HCT116 (cell line): Measurements from ENCODE around the gene CGB1. TPM values are rescaled to one million over a fixed set of nuclear protein-coding genes. Genes with fewer than 3 reads are reported as not detected.

ENCODE experiments used
- ATAC-seq: fragments of 200-7000 bp; cut with Tn5 transposase; 2 replicates; pipeline ENCODE4 v1.9.1; 2020; ENCODE audit warnings: mild to moderate bottlenecking, moderate library complexity
- BruUV-seq: library from RNA; stranded (reverse); fragments of 400-500 nt; replicated peaks from 2 replicates; lab custom pipeline; 2021; lab: Mats Ljungman, UMichigan
- CTCF ChIA-PET: fragments of 300-600 bp; sonication (Branson Sonifier 250); formaldehyde crosslinking; loops from one replicate; lab custom pipeline; 2021; ENCODE audit warnings: antibody characterized with exemption; lab: Charles Lee
- POLR2A ChIA-PET: fragments of 300-600, 350-600 bp; sonication (Branson Sonifier 250); formaldehyde crosslinking; loops from one replicate; lab custom pipeline; 2021; ENCODE audit warnings: antibody characterized with exemption; lab: Charles Lee
- RAD21 ChIA-PET, 2 experiments: fragments of 300-600 bp; sonication (Branson Sonifier 250); formaldehyde crosslinking; loops; one replicate each; lab custom pipeline; 2023; ENCODE audit warnings: low total read pairs in 2 of 2; ENCODE audit not compliant: uncharacterized antibody in 2 of 2, unreplicated experiment in 2 of 2, low non-redundant PET in 1 of 2; lab: Charles Lee
- DNase-seq: peaks from one replicate; pipeline ENCODE4 v3.0.0-alpha.2; 2010; ENCODE audit warnings: low read depth, low spot score
- H2AFZ ChIP-seq: fragments of 200-600 bp; shearing (Covaris generic), sonication (generic); 2 replicates; pipeline ENCODE4 v1.6.1; 2017; ENCODE audit warnings: low read depth, mixed run types, mixed read lengths, antibody characterized with exemption, low read length; ENCODE audit not compliant: poor library complexity, severe bottlenecking
- H3K27ac ChIP-seq: 2 replicates; pipeline ENCODE4 v1.5.1; 2012; ENCODE audit warnings: low read depth, low read length
- H3K27me3 ChIP-seq: fragments of 200-600 bp; sonication (generic); 2 replicates; pipeline ENCODE4 v1.6.1; 2016; ENCODE audit warnings: mixed run types, low read length, mixed read lengths; ENCODE audit not compliant: insufficient read depth
- H3K36me3 ChIP-seq, 2 experiments: fragments of 200-500 bp in 1 of 2; fragments of 200-600 bp in 1 of 2; sonication (Bioruptor generic) in 1 of 2; sonication (generic) in 1 of 2; 2 replicates each; pipeline versions ENCODE4 v1.5.1 to v1.6.1; 2014 to 2016; ENCODE audit warnings: low read length in 2 of 2, inconsistent platforms in 1 of 2, mixed read lengths in 1 of 2, mixed run types in 1 of 2; ENCODE audit not compliant: insufficient read depth in 2 of 2, control insufficient read depth in 1 of 2
- H3K4me1 ChIP-seq, 2 experiments: fragments of 200-600 bp in 1 of 2; sonication (generic) in 1 of 2; 2 replicates each; pipeline versions ENCODE4 v1.5.1 to v1.6.1; 2012 to 2017; ENCODE audit warnings: low read length in 2 of 2, inconsistent platforms in 1 of 2, mild to moderate bottlenecking in 1 of 2, mixed read lengths in 1 of 2, mixed run types in 1 of 2, moderate library complexity in 1 of 2; ENCODE audit not compliant: insufficient read depth in 2 of 2, control insufficient read depth in 1 of 2
- H3K4me2 ChIP-seq: fragments of 200-600 bp; sonication (generic); 2 replicates; pipeline ENCODE4 v1.6.1; 2017; ENCODE audit warnings: mixed run types, low read length, mixed read lengths
- H3K4me3 ChIP-seq, 2 experiments: fragments of 200-600 bp in 1 of 2; sonication (generic) in 1 of 2; replicated peaks in 1 of 2; 2 replicates each; pipeline ENCODE4 v1.5.1; 2011 to 2016; ENCODE audit warnings: low read length in 2 of 2, control low read depth in 1 of 2, low read depth in 1 of 2, mild to moderate bottlenecking in 1 of 2, mixed read lengths in 1 of 2, mixed run types in 1 of 2
- H3K79me2 ChIP-seq: fragments of 200-600 bp; sonication (generic); 2 replicates; pipeline ENCODE4 v1.6.1; 2017; ENCODE audit warnings: mild to moderate bottlenecking, mixed run types, low read length, moderate library complexity, mixed read lengths; ENCODE audit not compliant: insufficient read depth
- H3K9ac ChIP-seq: fragments of 200-600 bp; sonication (generic); 2 replicates; pipeline ENCODE4 v1.6.1; 2016; ENCODE audit warnings: low read length, mixed read lengths
- H3K9me2 ChIP-seq: fragments of 200-600 bp; sonication (generic), shearing (Covaris generic); 2 replicates; pipeline ENCODE4 v1.6.1; 2017; ENCODE audit warnings: mixed run types, mild to moderate bottlenecking, moderate library complexity; ENCODE audit not compliant: insufficient read depth
- H3K9me3 ChIP-seq, 2 experiments: fragments of 200-500 bp in 1 of 2; fragments of 200-600 bp in 1 of 2; sonication (Bioruptor generic) in 1 of 2; sonication (generic) in 1 of 2; 2 replicates each; pipeline ENCODE4 v1.6.1; 2014 to 2017; ENCODE audit warnings: low read length in 2 of 2, mixed read lengths in 2 of 2, inconsistent platforms in 1 of 2, low read depth in 1 of 2, mild to moderate bottlenecking in 1 of 2, mixed run types in 1 of 2, moderate library complexity in 1 of 2; ENCODE audit not compliant: control insufficient read depth in 1 of 2, insufficient read depth in 1 of 2
- H4K20me1 ChIP-seq: fragments of 200-600 bp; sonication (generic), shearing (Covaris generic); 2 replicates; pipeline ENCODE4 v1.6.1; 2017; ENCODE audit warnings: mixed run types, mild to moderate bottlenecking, moderate library complexity; ENCODE audit not compliant: insufficient read depth
- FOSL1 ChIP-seq: IDR thresholded peaks from 2 replicates; pipeline ENCODE4 v1.6.1; 2012; ENCODE audit warnings: low read depth
- POLR2A ChIP-seq: IDR thresholded peaks from 2 replicates; pipeline ENCODE4 v1.7.0; 2011; ENCODE audit warnings: borderline replicate concordance; ENCODE audit not compliant: insufficient read depth, insufficient read length; ENCODE audit errors: extremely low read depth
- POLR2AphosphoS5 ChIP-seq: IDR thresholded peaks from 2 replicates; pipeline ENCODE4 v1.6.1; 2011; ENCODE audit warnings: mild to moderate bottlenecking, low read depth, low read length, moderate library complexity
- intact Hi-C: fragments of 100-400 bp; cut with micrococcal nuclease; formaldehyde crosslinking; loops from 2 replicates; pipeline ENCODE4 v1.10.0; 2022
- total RNA-seq: library from RNA; stranded (reverse); gene quantifications from one replicate; pipeline ENCODE4 v1.2.1, GENCODE V29; 2021; ENCODE audit not compliant: unreplicated experiment
- TF ChIP-seq, protein P1 (sequence below): IDR thresholded peaks from 2 replicates; pipeline ENCODE4 v1.6.1; 2011; ENCODE audit warnings: mild to moderate bottlenecking, low read length, moderate library complexity; ENCODE audit not compliant: insufficient replicate concordance; ENCODE audit errors: extremely low read depth
- TF ChIP-seq, protein P2 (sequence below): IDR thresholded peaks from 2 replicates; pipeline ENCODE4 v1.6.1; 2012

The CGB1 gene
- total RNA-seq, 1 experiment from 2014 or later = 0.76 TPM

DNA sequence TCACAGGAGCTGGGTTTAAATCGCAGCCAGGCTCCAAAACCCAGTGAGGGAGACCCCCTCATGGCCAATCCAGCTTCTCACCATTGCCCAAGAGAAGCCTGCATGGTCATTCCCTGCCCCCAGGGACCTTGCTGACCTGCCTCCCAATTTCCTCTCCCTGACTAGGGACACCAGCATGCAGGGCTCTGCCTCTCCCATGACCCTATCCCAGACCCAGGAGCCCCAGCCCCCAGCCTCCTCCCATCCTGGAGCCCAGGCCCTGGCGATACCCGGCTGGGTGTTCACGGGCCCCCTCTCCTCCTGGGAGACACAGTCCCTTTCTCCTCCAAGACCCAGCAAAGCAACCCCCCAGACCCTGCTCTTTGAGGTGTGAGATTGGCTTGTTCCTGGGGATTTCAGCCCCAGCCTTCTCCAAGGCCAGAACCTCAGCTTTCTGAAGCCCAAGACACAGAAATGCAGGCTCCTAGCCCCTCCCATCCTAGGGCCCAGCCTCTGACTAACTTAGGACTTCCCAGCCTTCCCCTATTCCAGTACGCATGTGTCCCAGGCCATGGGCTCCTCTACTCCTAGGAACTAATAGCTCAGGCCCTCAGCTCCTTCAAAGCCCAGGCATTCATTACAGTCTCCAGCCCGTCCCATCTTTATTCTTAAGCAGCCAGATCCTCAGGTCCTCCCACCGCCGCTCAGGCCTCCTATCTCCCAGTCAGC lies 44.7 kb downstream of the CGB1 start:
- ChIA-PET CTCF (interaction anchor here (0.6 to 2.5 kb wide), 9 partner anchors 8 to 233 kb away, joined by 3 to 44 read pairs (median 6); partner anchors contain the start of genes BCAT2, CGB7 and LHB), POLR2A (interaction anchor here (0.7 to 3.1 kb wide), 3 partner anchors 9 to 26 kb away, joined by 4 to 17 read pairs (median 7); no protein-coding TSS in a partner anchor), RAD21 (no interaction called here)
- no TSS peak for BruUV-seq
- Histone ChIP-seq H3K4me3 (peak overlapping the region; percentile 75 to 77), H3K27ac (peak overlapping the region; percentile 75), H3K27me3 (no peaks in the 10 kb centered on the region), H3K36me3 (peaks cover 5 to 8% of the 10 kb centered on the region in 2 experiments; a peak in 1 of 4 replicates), H3K9me3 (no peaks in the 10 kb centered on the region), H4K20me1 (peaks cover 2% of the 10 kb centered on the region; the same call in 1 of the 2 replicates), H3K4me1 (peaks cover 11 to 23% of the 10 kb centered on the region in 2 experiments), H3K9me2 (no peaks in the 10 kb centered on the region), H3K79me2 (peaks cover 59% of the 10 kb centered on the region), H3K4me2 (peak overlapping the region; percentile 92), H2AFZ (no peak overlapping the region), H3K9ac (peak overlapping the region; percentile 97)
- intact Hi-C loops = no loop called here
- TF ChIP-seq FOSL1 = no peak
- TF ChIP-seq, protein P1, sequence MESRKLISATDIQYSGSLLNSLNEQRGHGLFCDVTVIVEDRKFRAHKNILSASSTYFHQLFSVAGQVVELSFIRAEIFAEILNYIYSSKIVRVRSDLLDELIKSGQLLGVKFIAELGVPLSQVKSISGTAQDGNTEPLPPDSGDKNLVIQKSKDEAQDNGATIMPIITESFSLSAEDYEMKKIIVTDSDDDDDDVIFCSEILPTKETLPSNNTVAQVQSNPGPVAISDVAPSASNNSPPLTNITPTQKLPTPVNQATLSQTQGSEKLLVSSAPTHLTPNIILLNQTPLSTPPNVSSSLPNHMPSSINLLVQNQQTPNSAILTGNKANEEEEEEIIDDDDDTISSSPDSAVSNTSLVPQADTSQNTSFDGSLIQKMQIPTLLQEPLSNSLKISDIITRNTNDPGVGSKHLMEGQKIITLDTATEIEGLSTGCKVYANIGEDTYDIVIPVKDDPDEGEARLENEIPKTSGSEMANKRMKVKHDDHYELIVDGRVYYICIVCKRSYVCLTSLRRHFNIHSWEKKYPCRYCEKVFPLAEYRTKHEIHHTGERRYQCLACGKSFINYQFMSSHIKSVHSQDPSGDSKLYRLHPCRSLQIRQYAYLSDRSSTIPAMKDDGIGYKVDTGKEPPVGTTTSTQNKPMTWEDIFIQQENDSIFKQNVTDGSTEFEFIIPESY = no peak
- TF ChIP-seq POLR2A = no peak
- TF ChIP-seq, protein P2, sequence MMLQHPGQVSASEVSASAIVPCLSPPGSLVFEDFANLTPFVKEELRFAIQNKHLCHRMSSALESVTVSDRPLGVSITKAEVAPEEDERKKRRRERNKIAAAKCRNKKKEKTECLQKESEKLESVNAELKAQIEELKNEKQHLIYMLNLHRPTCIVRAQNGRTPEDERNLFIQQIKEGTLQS = no peak
- TF ChIP-seq POLR2AphosphoS5 = peak; percentile 51; the same call in 1 of the 2 replicates
- ATAC-seq (peak; percentile 41), DNase-seq (no peak)
